ENCODE data around the gene SLC25A34. TPM values are rescaled to one million over a fixed set of nuclear protein-coding genes. Genes with fewer than 3 reads are reported as not detected.

Gene SLC25A34
- polyA plus RNA-seq, 3 donors = 0.08 to 2.7 (median 0.61) TPM

GRCh38 chr1:15742339-15742801 lies 6.3 kb downstream of the SLC25A34 start, which contains the start of gene TMEM82:
TSS of gene TMEM82 (plus strand) at chr1:15742499. CDS start at chr1:15742560, 61 bp downstream.
- Mint-ChIP-seq H3K4me3 (no peak within 1 kb of the TSS), H3K9me3 (peaks cover 0 to 1% (median 0%) of the 10 kb centered on the region in 7 donors), H3K4me1 (peaks cover 4% of the 10 kb centered on the region), H3K27ac (no peak within 1 kb of the TSS), H3K36me3 (peaks cover 0 to 3% of the 10 kb centered on the region in 2 donors), H3K27me3 (ENCODE audit: low read depth in 3 of 3) (peaks cover 0 to 6% (median 1%) of the 10 kb centered on the region in 3 donors)
- no peaks in the 10 kb centered on the region for H4K20me1 ChIP-seq (ENCODE audit: insufficient read depth, low read length)
- H3K9me3 ChIP-seq (replicated peaks in 1 of 2; ENCODE audit: control insufficient read depth in 1 of 2, insufficient read depth in 1 of 2, low read length in 2 of 2) = no peaks in the 10 kb centered on the region
- H3K27ac ChIP-seq (ENCODE audit: low read depth in 1 of 2, low read length in 2 of 2) = no peak within 1 kb of the TSS
- 59% methylated on average over 13 of the region's 14 CpGs for WGBS (ENCODE audit: insufficient coverage)
- TF ChIP-seq CTCF (IDR thresholded peaks at IDR 0.05) = no peak
- intact Hi-C loops (cut with micrococcal nuclease) = no loop called here
- no peak within 1 kb of the TSS for H2AFZ ChIP-seq (ENCODE audit: insufficient read depth, low read depth, low read length, poor library complexity, severe bottlenecking)
- no peaks in the 10 kb centered on the region for H3K79me2 ChIP-seq (ENCODE audit: insufficient read depth, low read length)
- no peak for DNase-seq
- no peak within 1 kb of the TSS for H3K9ac ChIP-seq (ENCODE audit: insufficient read depth, low read length, poor library complexity, severe bottlenecking)
- H3K4me1 ChIP-seq (ENCODE audit: control insufficient read depth in 1 of 2, insufficient read depth in 2 of 2, low read length in 2 of 2) = no peaks in the 10 kb centered on the region
- H3K4me2 ChIP-seq (replicated peaks; ENCODE audit: extremely low read depth, low read length, poor library complexity, severe bottlenecking) = no peak within 1 kb of the TSS
- H3K27me3 ChIP-seq (ENCODE audit: control insufficient read depth in 2 of 2, insufficient read depth in 2 of 2, low read length in 2 of 2) = no peaks in the 10 kb centered on the region
- no peaks in the 10 kb centered on the region for H3K36me3 ChIP-seq (replicated peaks in 1 of 2; ENCODE audit: control insufficient read depth in 1 of 2, insufficient read depth in 2 of 2, low read length in 2 of 2)
- H3K4me3 ChIP-seq (replicated peaks in 1 of 3; ENCODE audit: low read depth in 2 of 3, low read length in 3 of 3) = no peak within 1 kb of the TSS

- Mint-ChIP-seq H3K4me3 (no peak overlapping the region), H3K27ac (no peak overlapping the region), H3K27me3 (ENCODE audit: low read depth in 3 of 3) (peaks cover 0 to 6% (median 4%) of the 10 kb centered on the region in 3 donors), H3K4me1 (peaks cover 4% of the 10 kb centered on the region), H3K9me3 (no peaks in the 10 kb centered on the region), H3K36me3 (peaks cover 0 to 3% of the 10 kb centered on the region in 2 donors)
- no peaks in the 10 kb centered on the region for H3K9me3 ChIP-seq (replicated peaks in 1 of 2; ENCODE audit: control insufficient read depth in 1 of 2, insufficient read depth in 1 of 2, low read length in 2 of 2)
- no peaks in the 10 kb centered on the region for H3K79me2 ChIP-seq (ENCODE audit: insufficient read depth, low read length)
- H3K4me2 ChIP-seq (replicated peaks; ENCODE audit: extremely low read depth, low read length, poor library complexity, severe bottlenecking) = no peak overlapping the region
- H3K36me3 ChIP-seq (replicated peaks in 1 of 2; ENCODE audit: control insufficient read depth in 1 of 2, insufficient read depth in 2 of 2, low read length in 2 of 2) = no peaks in the 10 kb centered on the region
- TF ChIP-seq CTCF (IDR thresholded peaks at IDR 0.05) = no peak
- H3K4me1 ChIP-seq (ENCODE audit: control insufficient read depth in 1 of 2, insufficient read depth in 2 of 2, low read length in 2 of 2) = no peaks in the 10 kb centered on the region
- intact Hi-C loops (cut with micrococcal nuclease) = no loop called here
- no peaks in the 10 kb centered on the region for H3K27me3 ChIP-seq (ENCODE audit: control insufficient read depth in 2 of 2, insufficient read depth in 2 of 2, low read length in 2 of 2)
- H3K4me3 ChIP-seq (replicated peaks in 1 of 3; ENCODE audit: low read depth in 2 of 3, low read length in 3 of 3) = no peak overlapping the region
- WGBS (ENCODE audit: insufficient coverage) = 93% methylated on average over 30 of the region's 30 CpGs
- no peak overlapping the region for H3K9ac ChIP-seq (ENCODE audit: insufficient read depth, low read length, poor library complexity, severe bottlenecking)
- no peaks in the 10 kb centered on the region for H4K20me1 ChIP-seq (ENCODE audit: insufficient read depth, low read length)
- DNase-seq = no peak
- H3K27ac ChIP-seq (ENCODE audit: low read depth in 1 of 2, low read length in 2 of 2) = no peak overlapping the region
- H2AFZ ChIP-seq (ENCODE audit: insufficient read depth, low read depth, low read length, poor library complexity, severe bottlenecking) = no peak overlapping the region
These were observed 8.1 kb downstream of the SLC25A34 start for GRCh38 chr1:15744122-15744679.
